IPS DF 4.7 (cell line): ENCODE measurements around the gene RPS17.
"Not testable (repeated sequence)": the region's sequence is repeated elsewhere in the genome, so short reads cannot be mapped to it uniquely, and the experiment has no call there.

Experiments
- DNase-seq: peaks from one replicate; pipeline ENCODE4 v3.0.0-alpha.2; 2013; ENCODE audit warnings: low spot score; ENCODE audit errors: extremely low read depth

RPS17 gene

GRCh38 chr15:82548700-82549099 lies 8.4 kb upstream of the RPS17 start:
- no peak for DNase-seq

GRCh38 chr15:82545478-82545877 lies 5.2 kb upstream of the RPS17 start:
- DNase-seq: no peak

GRCh38 chr15:82545002-82545401 lies 4.7 kb upstream of the RPS17 start:
- no peak for DNase-seq

- DNase-seq: no peak
Observed at GRCh38 chr15:82544431-82544830, 4.2 kb upstream of the RPS17 start.

- DNase-seq: no peak
Observed at GRCh38 chr15:82543160-82543559, 2.9 kb upstream of the RPS17 start.

- DNase-seq: no peak
Observed at GRCh38 chr15:82540984-82541431, 751 bp upstream of the RPS17 start.

GRCh38 chr15:82539691-82540054 lies 584 bp downstream of the RPS17 start:
- DNase-seq: no peak

GRCh38 chr15:82538961-82539690 lies 1.1 kb downstream of the RPS17 start:
- no peak for DNase-seq

- no peak for DNase-seq
Observed at GRCh38 chr15:82537351-82537908, 2.8 kb downstream of the RPS17 start.

- DNase-seq: no peak
Observed at GRCh38 chr15:82536409-82537350, 3.6 kb downstream of the RPS17 start.

- DNase-seq: no peak
Observed at GRCh38 chr15:82535566-82536408, 4.5 kb downstream of the RPS17 start.

GRCh38 chr15:82535151-82535550 lies 5.1 kb downstream of the RPS17 start:
- DNase-seq: not testable (repeated sequence)

- DNase-seq: not testable (repeated sequence)
Observed at GRCh38 chr15:82534457-82534861, 5.8 kb downstream of the RPS17 start.

- DNase-seq: no peak
Observed at GRCh38 chr15:82533801-82534200, 6.5 kb downstream of the RPS17 start.

GRCh38 chr15:82532991-82533481 lies 7.2 kb downstream of the RPS17 start:
- DNase-seq: no peak

GRCh38 chr15:82532383-82532990 lies 7.8 kb downstream of the RPS17 start:
- DNase-seq: no peak

- DNase-seq: no peak
Observed at GRCh38 chr15:82531496-82532382, 8.5 kb downstream of the RPS17 start.

- DNase-seq: no peak
Observed at GRCh38 chr15:82530606-82531379, 9.5 kb downstream of the RPS17 start.

- DNase-seq: no peak
Observed at GRCh38 chr15:82530006-82530405, 10.3 kb downstream of the RPS17 start.
